Measurements from ENCODE around the gene SPTB.

Gene SPTB

GRCh38 chr14:64753999-64754398, 125.7 kb downstream of the SPTB start:
- no peak for TF ChIP-seq CTCF (conservative IDR thresholded peaks at IDR 0.05)

DNA sequence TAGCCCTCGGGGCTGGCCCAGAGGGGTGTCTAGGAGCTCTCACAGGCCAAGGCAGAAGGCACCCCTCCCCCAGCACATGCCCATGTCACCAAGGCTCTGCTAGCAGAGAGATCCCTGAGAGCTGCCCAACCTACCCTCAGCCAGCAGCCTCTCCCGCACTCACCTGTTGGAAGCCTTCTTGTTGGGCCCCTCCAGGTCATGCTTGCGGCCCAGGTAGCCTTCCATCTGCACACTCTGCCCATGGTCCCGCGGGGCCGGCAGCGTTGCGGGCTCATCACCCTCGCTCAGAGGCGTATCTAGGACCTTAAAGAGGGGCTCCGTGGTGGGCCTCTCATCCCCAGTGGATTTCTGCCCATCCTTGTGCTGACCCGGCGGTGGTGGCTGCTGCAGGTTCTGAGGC, 126.3 kb downstream of the SPTB start:
- no peak for TF ChIP-seq CTCF (conservative IDR thresholded peaks at IDR 0.05)
- no peak overlapping the region for H3K27ac ChIP-seq

More at GRCh38 chr14:64753999-64754398, 125.7 kb downstream of the SPTB start:
- no peak overlapping the region for H3K27ac ChIP-seq

GRCh38 chr14:64752909-64753308, 126.8 kb downstream of the SPTB start:
- TF ChIP-seq CTCF (conservative IDR thresholded peaks at IDR 0.05), result no peak
- H3K27ac ChIP-seq, result no peak overlapping the region

- peak overlapping the region; percentile 40; the same call in 1 of the 2 replicates for H3K27ac ChIP-seq
- TF ChIP-seq CTCF (conservative IDR thresholded peaks at IDR 0.05), result no peak
These were observed 130.6 kb downstream of the SPTB start for GRCh38 chr14:64748995-64749714.

GRCh38 chr14:64748521-64748920, 131.2 kb downstream of the SPTB start:
- no peak for TF ChIP-seq CTCF (conservative IDR thresholded peaks at IDR 0.05)

GRCh38 chr14:64747327-64747726, 132.4 kb downstream of the SPTB start:
- H3K27ac ChIP-seq, result no peak overlapping the region
- no peak for TF ChIP-seq CTCF (conservative IDR thresholded peaks at IDR 0.05)

More at GRCh38 chr14:64748521-64748920, 131.2 kb downstream of the SPTB start:
- no peak overlapping the region for H3K27ac ChIP-seq

GRCh38 chr14:64746298-64747250, 133.1 kb downstream of the SPTB start:
- no peak overlapping the region for H3K27ac ChIP-seq
- TF ChIP-seq CTCF (conservative IDR thresholded peaks at IDR 0.05), result no peak
